GM12878 (cell line): ENCODE data around the gene AIF1. TPM values are rescaled to one million over a fixed set of nuclear protein-coding genes. Genes with fewer than 3 reads are reported as not detected.

Source experiments
- ATF3 ChIP-seq: IDR thresholded peaks from 2 replicates; pipeline ENCODE4 v1.6.1; 2011; ENCODE audit warnings: low read depth, mild to moderate bottlenecking, low read length, moderate library complexity, borderline replicate concordance; ENCODE audit errors: extremely low read depth
- BCL3 ChIP-seq: IDR thresholded peaks from 2 replicates; pipeline ENCODE4 v1.6.1; 2011; ENCODE audit warnings: borderline replicate concordance, low read depth, mild to moderate bottlenecking, moderate library complexity, low read length; ENCODE audit not compliant: insufficient read depth, poor library complexity, severe bottlenecking
- BMI1 ChIP-seq: fragments of 450-650 bp; IDR thresholded peaks from 2 replicates; pipeline ENCODE4 v1.6.1; 2016; ENCODE audit warnings: mild to moderate bottlenecking, moderate library complexity, borderline replicate concordance
- BRCA1 ChIP-seq: IDR thresholded peaks from 2 replicates; pipeline ENCODE4 v1.6.1; 2011; ENCODE audit warnings: low read depth, low read length, improper control_type of control experiment
- CREB1 ChIP-seq: IDR thresholded peaks from 2 replicates; pipeline ENCODE4 v1.6.1; 2012; ENCODE audit warnings: low read depth, mild to moderate bottlenecking, inconsistent platforms
- DPF2 ChIP-seq: fragments of 450-650 bp; IDR thresholded peaks from 2 replicates; pipeline ENCODE4 v1.6.1; 2017; ENCODE audit warnings: mild to moderate bottlenecking
- FOXM1 ChIP-seq: IDR thresholded peaks from 2 replicates; pipeline ENCODE4 v1.6.1; 2012; ENCODE audit warnings: low read depth, mild to moderate bottlenecking, inconsistent platforms, low read length, moderate library complexity
- HDAC6 ChIP-seq: fragments of 200-600 bp; sonication (generic); IDR thresholded peaks from one replicate; pipeline ENCODE4 v1.8.0; 2017; ENCODE audit warnings: antibody characterized with exemption; ENCODE audit not compliant: unreplicated experiment
- MAX ChIP-seq: IDR thresholded peaks from 2 replicates; pipeline ENCODE4 v1.6.1; 2012; ENCODE audit warnings: low read depth, low read length, improper control_type of control experiment
- NR2C1 ChIP-seq: fragments of 450-650 bp; IDR thresholded peaks from 2 replicates; pipeline ENCODE4 v1.6.1; 2017; ENCODE audit warnings: antibody characterized with exemption, mild to moderate bottlenecking, moderate library complexity
- PBX3 ChIP-seq: IDR thresholded peaks from 2 replicates; pipeline ENCODE4 v1.6.1; 2011; ENCODE audit warnings: mild to moderate bottlenecking, low read depth, low read length, moderate library complexity; ENCODE audit not compliant: insufficient replicate concordance
- POLR2AphosphoS2 ChIP-seq: IDR thresholded peaks from 2 replicates; pipeline ENCODE4 v1.6.1; 2011; ENCODE audit warnings: low read depth, mild to moderate bottlenecking, low read length, improper control_type of control experiment, moderate library complexity
- RFX5 ChIP-seq: IDR thresholded peaks from 2 replicates; pipeline ENCODE4 v1.6.1; 2011; ENCODE audit warnings: low read depth, low read length, improper control_type of control experiment
- SIN3A ChIP-seq: IDR thresholded peaks from 2 replicates; pipeline ENCODE4 v1.6.1; 2012; ENCODE audit warnings: low read depth, low read length, improper control_type of control experiment
- SREBF2 ChIP-seq: IDR thresholded peaks from 2 replicates; pipeline ENCODE4 v1.6.1; 2012; ENCODE audit warnings: mild to moderate bottlenecking, low read length
- SUPT20H ChIP-seq: IDR thresholded peaks from 2 replicates; pipeline ENCODE4 v1.6.1; 2011; ENCODE audit warnings: low read depth, mild to moderate bottlenecking, low read length, moderate library complexity, borderline replicate concordance; ENCODE audit not compliant: control insufficient read depth
- WRNIP1 ChIP-seq: IDR thresholded peaks from 2 replicates; pipeline ENCODE4 v1.6.1; 2011; ENCODE audit warnings: low read depth, low read length, improper control_type of control experiment, borderline replicate concordance
- polyA plus RNA-seq, 11 experiments: library from polyadenylated mRNA; depleted of rRNA in 4 of 11; unstranded in 6 of 11; stranded (reverse) in 5 of 11; fragments of >200 nt; fragmentation: Nextera tagmentation in 4 of 11; fragmentation: Illumina TruSeq in 1 of 11; extraction: Ambion mirVana in 4 of 11; extraction: Trizol in 1 of 11; gene quantifications; 1 replicate in 1 of 11; 2 replicates in 10 of 11; pipeline versions ENCODE4 v1.2.1 to v1.2.3, GENCODE V29; 2011 to 2016; ENCODE audit warnings: inconsistent platforms in 2 of 11, missing spikeins in 2 of 11, low read depth in 1 of 11
- total RNA-seq, 4 experiments: library from RNA; depleted of rRNA in 3 of 4; stranded (reverse); fragments of >200 nt in 3 of 4; fragmentation: Illumina TruSeq in 1 of 4; extraction: Trizol in 1 of 4; gene quantifications; 2 replicates each; pipeline versions ENCODE4 v1.2.1 to v1.2.3, GENCODE V29; 2013 to 2021
- TF ChIP-seq, protein P1 (sequence below): fragments of 450-650 bp; formaldehyde crosslinking; IDR thresholded peaks from 2 replicates; pipeline ENCODE4 v1.4.0; 2020; ENCODE audit warnings: mild to moderate bottlenecking, moderate library complexity
- TF ChIP-seq, protein P2 (sequence below): fragments of 450-650 bp; IDR thresholded peaks from 2 replicates; pipeline ENCODE4 v1.6.1; 2014; ENCODE audit warnings: mild to moderate bottlenecking

The AIF1 gene
- total and polyA plus RNA-seq, 10 of the 15 experiments (the other 5 are each of a cell fraction or from before 2014, with no cell fraction given) = 1.9 to 256 (median 134) TPM

DNA sequence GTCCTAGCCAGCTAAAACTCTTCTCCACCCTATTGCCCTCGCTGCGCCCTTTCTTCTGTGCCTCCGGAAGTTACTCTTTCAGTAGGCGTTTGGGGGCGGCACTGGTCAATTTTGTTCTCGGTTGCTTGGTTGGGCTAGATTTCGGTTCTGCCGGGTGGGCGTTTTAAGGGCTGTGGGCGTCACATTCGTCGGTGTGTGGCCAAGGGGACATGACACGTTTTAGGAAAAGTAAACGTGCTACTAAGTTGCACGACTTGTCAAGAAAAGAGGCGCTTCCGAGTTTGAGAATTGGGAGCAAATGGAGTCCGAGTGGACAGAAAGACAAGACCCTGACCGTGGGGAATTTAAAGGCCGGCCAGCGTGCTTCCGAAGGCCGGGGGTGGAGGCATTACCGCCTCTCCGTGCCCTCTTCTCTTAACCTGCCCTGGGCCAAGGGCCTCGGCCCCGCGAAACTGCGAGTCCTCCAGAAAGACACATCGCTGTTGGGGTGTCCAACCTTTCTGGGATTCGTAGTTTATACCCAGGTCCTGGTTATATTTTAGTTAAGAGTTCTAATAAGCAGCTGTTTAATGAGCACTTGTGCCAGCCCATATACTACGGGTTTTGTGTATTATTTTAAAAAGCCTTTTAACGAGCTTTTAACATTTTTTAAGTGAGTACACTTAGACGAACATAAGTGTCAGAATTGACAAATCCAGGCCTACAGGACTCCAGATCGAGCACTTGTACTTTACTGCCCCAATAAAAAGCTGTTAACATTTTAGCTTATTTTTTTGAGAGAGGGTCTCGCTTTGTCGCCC is 38.1 kb downstream of the AIF1 start (continued):
- TF ChIP-seq NR2C1 (peak; percentile 79; the same call in 1 of the 2 replicates), BCL3 (no peak), FOXM1 (peak; percentile 52; the same call in 1 of the 2 replicates), BMI1 (no peak), SUPT20H (no peak), PBX3 (no peak), SREBF2 (no peak), HDAC6 (no peak), DPF2 (peak; percentile 26), WRNIP1 (no peak), BRCA1 (no peak), MAX (peak; percentile 4; the same call in 1 of the 2 replicates), CREB1 (peak; percentile 8; the same call in 1 of the 2 replicates), SIN3A (no peak; the same call in 1 of the 2 replicates), POLR2AphosphoS2 (peak; percentile 61; the same call in 1 of the 2 replicates), RFX5 (no peak), ATF3 (no peak)
- TF ChIP-seq, protein P1, sequence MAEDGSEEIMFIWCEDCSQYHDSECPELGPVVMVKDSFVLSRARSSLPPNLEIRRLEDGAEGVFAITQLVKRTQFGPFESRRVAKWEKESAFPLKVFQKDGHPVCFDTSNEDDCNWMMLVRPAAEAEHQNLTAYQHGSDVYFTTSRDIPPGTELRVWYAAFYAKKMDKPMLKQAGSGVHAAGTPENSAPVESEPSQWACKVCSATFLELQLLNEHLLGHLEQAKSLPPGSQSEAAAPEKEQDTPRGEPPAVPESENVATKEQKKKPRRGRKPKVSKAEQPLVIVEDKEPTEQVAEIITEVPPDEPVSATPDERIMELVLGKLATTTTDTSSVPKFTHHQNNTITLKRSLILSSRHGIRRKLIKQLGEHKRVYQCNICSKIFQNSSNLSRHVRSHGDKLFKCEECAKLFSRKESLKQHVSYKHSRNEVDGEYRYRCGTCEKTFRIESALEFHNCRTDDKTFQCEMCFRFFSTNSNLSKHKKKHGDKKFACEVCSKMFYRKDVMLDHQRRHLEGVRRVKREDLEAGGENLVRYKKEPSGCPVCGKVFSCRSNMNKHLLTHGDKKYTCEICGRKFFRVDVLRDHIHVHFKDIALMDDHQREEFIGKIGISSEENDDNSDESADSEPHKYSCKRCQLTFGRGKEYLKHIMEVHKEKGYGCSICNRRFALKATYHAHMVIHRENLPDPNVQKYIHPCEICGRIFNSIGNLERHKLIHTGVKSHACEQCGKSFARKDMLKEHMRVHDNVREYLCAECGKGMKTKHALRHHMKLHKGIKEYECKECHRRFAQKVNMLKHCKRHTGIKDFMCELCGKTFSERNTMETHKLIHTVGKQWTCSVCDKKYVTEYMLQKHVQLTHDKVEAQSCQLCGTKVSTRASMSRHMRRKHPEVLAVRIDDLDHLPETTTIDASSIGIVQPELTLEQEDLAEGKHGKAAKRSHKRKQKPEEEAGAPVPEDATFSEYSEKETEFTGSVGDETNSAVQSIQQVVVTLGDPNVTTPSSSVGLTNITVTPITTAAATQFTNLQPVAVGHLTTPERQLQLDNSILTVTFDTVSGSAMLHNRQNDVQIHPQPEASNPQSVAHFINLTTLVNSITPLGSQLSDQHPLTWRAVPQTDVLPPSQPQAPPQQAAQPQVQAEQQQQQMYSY (CRISPR knock-in tag) = no peak
- TF ChIP-seq, protein P2, sequence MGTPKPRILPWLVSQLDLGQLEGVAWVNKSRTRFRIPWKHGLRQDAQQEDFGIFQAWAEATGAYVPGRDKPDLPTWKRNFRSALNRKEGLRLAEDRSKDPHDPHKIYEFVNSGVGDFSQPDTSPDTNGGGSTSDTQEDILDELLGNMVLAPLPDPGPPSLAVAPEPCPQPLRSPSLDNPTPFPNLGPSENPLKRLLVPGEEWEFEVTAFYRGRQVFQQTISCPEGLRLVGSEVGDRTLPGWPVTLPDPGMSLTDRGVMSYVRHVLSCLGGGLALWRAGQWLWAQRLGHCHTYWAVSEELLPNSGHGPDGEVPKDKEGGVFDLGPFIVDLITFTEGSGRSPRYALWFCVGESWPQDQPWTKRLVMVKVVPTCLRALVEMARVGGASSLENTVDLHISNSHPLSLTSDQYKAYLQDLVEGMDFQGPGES = no peak
